GM12872 (cell line): ENCODE measurements around the gene INTS3.

ENCODE experiments used
- CTCF ChIP-seq: IDR thresholded peaks from 3 replicates; pipeline ENCODE4 v1.5.1; 2011; ENCODE audit warnings: low read depth, mild to moderate bottlenecking, low read length, moderate library complexity; ENCODE audit not compliant: insufficient read depth

Gene INTS3

GRCh38 chr1:153775458-153776327, 47.8 kb downstream of the INTS3 start:
- TF ChIP-seq CTCF: no peak

GRCh38 chr1:153776352-153776751, 48.5 kb downstream of the INTS3 start:
- TF ChIP-seq CTCF: no peak

- no peak for TF ChIP-seq CTCF
These were observed 49.1 kb downstream of the INTS3 start for GRCh38 chr1:153776845-153777370.

- TF ChIP-seq CTCF: no peak
These were observed 49.8 kb downstream of the INTS3 start for GRCh38 chr1:153777648-153778047.

GRCh38 chr1:153778051-153778823, 50.4 kb downstream of the INTS3 start:
- no peak for TF ChIP-seq CTCF

- TF ChIP-seq CTCF: no peak
These were observed 51.1 kb downstream of the INTS3 start for GRCh38 chr1:153778824-153779519.
